K562 (cell line): ENCODE measurements around the gene MAPRE2. TPM values are rescaled to one million over a fixed set of nuclear protein-coding genes. Genes with fewer than 3 reads are reported as not detected.

Experiments used
- GMEB1 ChIP-seq: fragments of 250-450 bp; sonication (Bioruptor Pico); IDR thresholded peaks from 2 replicates; pipeline ENCODE4 v1.4.0; 2020; ENCODE audit warnings: mild to moderate bottlenecking
- RFX5 ChIP-seq: IDR thresholded peaks from 2 replicates; pipeline ENCODE4 v1.6.1; 2011; ENCODE audit warnings: low read depth, mild to moderate bottlenecking, improper control_type of control experiment, low read length
- RFX7 ChIP-seq: fragments of 250-450 bp; sonication (Bioruptor Pico); IDR thresholded peaks from 2 replicates; pipeline ENCODE4 v1.5.1; 2021; ENCODE audit warnings: mild to moderate bottlenecking
- SMARCE1 ChIP-seq: fragments of 450-650 bp; IDR thresholded peaks from 2 replicates; pipeline ENCODE4 v1.7.1; 2016; ENCODE audit warnings: mild to moderate bottlenecking
- TCF3 ChIP-seq: sonication (generic); formaldehyde crosslinking; IDR thresholded peaks from 2 replicates; pipeline ENCODE4 v1.4.0; 2020; ENCODE audit warnings: mild to moderate bottlenecking, missing genetic modification reagents
- ZNF184 ChIP-seq: sonication (generic); formaldehyde crosslinking; IDR thresholded peaks from 2 replicates; pipeline ENCODE4 v1.5.0; 2020; ENCODE audit warnings: missing genetic modification reagents
- ZNF239 ChIP-seq: fragments of 250-450 bp; sonication (Bioruptor Pico); IDR thresholded peaks from 2 replicates; pipeline ENCODE4 v1.4.0; 2020; ENCODE audit warnings: mild to moderate bottlenecking
- ZNF644 ChIP-seq: fragments of 200-800 bp; sonication (Bioruptor generic); IDR thresholded peaks from 2 replicates; pipeline ENCODE4 v1.6.1; 2016; ENCODE audit warnings: low read depth, missing genetic modification characterization, missing compliant biosample characterization
- polyA plus RNA-seq, 8 experiments: library from polyadenylated mRNA; depleted of rRNA in 4 of 8; stranded (reverse) in 5 of 8; unstranded in 3 of 8; fragments of >200 nt; fragmentation: Nextera tagmentation in 2 of 8; fragmentation: Illumina TruSeq in 1 of 8; extraction: Ambion mirVana in 2 of 8; extraction: Trizol in 1 of 8; gene quantifications; 2 replicates each; pipeline versions ENCODE4 v1.2.1 to v1.2.3, GENCODE V29; 2011 to 2014; ENCODE audit warnings: inconsistent platforms in 1 of 8, missing spikeins in 1 of 8
- total RNA-seq, 7 experiments: library from RNA; depleted of rRNA in 6 of 7; stranded (reverse); fragments of >200 nt in 6 of 7; fragmentation: Illumina TruSeq in 2 of 7; extraction: Trizol in 2 of 7; gene quantifications; 2 replicates each; pipeline versions ENCODE4 v1.2.1 to v1.2.3, GENCODE V29; 2011 to 2021; ENCODE audit warnings: low replicate concordance in 1 of 7
- TF ChIP-seq, protein P1 (sequence below): fragments of 250-450 bp; sonication (Bioruptor Pico); IDR thresholded peaks from 2 replicates; pipeline ENCODE4 v1.4.0; 2020; ENCODE audit warnings: mild to moderate bottlenecking, moderate library complexity
- TF ChIP-seq, protein P2 (sequence below): fragments of 150-350 bp; IDR thresholded peaks from 2 replicates; pipeline ENCODE4 v1.6.1; 2014; ENCODE audit warnings: low read depth, mild to moderate bottlenecking, low read length, borderline replicate concordance
- TF ChIP-seq, protein P3 (sequence below), 2 experiments: fragments of 450-650 bp; formaldehyde crosslinking in 1 of 2; IDR thresholded peaks; 2 replicates each; pipeline versions ENCODE4 v1.4.0 to v1.6.1; 2014 to 2020; ENCODE audit warnings: mild to moderate bottlenecking in 2 of 2, borderline replicate concordance in 1 of 2, low read depth in 1 of 2

Gene MAPRE2
- total and polyA plus RNA-seq, 9 of the 15 experiments (the other 6 are each of a cell fraction or from before 2014, with no cell fraction given) = 32.3 to 70.7 (median 40.7) TPM

DNA sequence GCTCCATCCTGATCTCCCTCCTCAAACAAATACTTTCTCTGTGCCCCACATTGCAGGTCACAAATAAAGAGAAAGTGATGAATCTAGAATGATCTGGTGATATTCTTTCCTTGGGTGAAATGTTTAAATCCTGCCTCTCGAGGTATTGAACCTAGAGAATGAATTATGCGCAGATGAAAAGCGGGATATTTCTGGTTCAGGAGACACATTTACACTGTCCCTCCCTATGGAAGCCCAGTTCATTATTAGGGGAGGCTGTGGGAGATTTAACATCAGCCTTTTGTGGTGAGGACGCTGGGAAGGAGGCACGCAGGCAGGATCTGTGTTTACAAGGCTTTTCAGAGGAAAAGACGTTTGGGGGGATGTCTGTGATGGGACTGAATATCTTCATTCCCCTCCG lies 20.6 kb downstream of the MAPRE2 start (continued):
- TF ChIP-seq, protein P1, sequence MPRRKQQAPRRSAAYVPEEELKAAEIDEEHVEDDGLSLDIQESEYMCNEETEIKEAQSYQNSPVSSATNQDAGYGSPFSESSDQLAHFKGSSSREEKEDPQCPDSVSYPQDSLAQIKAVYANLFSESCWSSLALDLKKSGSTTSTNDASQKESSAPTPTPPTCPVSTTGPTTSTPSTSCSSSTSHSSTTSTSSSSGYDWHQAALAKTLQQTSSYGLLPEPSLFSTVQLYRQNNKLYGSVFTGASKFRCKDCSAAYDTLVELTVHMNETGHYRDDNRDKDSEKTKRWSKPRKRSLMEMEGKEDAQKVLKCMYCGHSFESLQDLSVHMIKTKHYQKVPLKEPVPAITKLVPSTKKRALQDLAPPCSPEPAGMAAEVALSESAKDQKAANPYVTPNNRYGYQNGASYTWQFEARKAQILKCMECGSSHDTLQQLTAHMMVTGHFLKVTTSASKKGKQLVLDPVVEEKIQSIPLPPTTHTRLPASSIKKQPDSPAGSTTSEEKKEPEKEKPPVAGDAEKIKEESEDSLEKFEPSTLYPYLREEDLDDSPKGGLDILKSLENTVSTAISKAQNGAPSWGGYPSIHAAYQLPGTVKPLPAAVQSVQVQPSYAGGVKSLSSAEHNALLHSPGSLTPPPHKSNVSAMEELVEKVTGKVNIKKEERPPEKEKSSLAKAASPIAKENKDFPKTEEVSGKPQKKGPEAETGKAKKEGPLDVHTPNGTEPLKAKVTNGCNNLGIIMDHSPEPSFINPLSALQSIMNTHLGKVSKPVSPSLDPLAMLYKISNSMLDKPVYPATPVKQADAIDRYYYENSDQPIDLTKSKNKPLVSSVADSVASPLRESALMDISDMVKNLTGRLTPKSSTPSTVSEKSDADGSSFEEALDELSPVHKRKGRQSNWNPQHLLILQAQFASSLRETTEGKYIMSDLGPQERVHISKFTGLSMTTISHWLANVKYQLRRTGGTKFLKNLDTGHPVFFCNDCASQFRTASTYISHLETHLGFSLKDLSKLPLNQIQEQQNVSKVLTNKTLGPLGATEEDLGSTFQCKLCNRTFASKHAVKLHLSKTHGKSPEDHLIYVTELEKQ (CRISPR knock-in tag) = no peak
- TF ChIP-seq, protein P2, sequence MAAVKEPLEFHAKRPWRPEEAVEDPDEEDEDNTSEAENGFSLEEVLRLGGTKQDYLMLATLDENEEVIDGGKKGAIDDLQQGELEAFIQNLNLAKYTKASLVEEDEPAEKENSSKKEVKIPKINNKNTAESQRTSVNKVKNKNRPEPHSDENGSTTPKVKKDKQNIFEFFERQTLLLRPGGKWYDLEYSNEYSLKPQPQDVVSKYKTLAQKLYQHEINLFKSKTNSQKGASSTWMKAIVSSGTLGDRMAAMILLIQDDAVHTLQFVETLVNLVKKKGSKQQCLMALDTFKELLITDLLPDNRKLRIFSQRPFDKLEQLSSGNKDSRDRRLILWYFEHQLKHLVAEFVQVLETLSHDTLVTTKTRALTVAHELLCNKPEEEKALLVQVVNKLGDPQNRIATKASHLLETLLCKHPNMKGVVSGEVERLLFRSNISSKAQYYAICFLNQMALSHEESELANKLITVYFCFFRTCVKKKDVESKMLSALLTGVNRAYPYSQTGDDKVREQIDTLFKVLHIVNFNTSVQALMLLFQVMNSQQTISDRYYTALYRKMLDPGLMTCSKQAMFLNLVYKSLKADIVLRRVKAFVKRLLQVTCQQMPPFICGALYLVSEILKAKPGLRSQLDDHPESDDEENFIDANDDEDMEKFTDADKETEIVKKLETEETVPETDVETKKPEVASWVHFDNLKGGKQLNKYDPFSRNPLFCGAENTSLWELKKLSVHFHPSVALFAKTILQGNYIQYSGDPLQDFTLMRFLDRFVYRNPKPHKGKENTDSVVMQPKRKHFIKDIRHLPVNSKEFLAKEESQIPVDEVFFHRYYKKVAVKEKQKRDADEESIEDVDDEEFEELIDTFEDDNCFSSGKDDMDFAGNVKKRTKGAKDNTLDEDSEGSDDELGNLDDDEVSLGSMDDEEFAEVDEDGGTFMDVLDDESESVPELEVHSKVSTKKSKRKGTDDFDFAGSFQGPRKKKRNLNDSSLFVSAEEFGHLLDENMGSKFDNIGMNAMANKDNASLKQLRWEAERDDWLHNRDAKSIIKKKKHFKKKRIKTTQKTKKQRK = no peak
- TF ChIP-seq, protein P3, sequence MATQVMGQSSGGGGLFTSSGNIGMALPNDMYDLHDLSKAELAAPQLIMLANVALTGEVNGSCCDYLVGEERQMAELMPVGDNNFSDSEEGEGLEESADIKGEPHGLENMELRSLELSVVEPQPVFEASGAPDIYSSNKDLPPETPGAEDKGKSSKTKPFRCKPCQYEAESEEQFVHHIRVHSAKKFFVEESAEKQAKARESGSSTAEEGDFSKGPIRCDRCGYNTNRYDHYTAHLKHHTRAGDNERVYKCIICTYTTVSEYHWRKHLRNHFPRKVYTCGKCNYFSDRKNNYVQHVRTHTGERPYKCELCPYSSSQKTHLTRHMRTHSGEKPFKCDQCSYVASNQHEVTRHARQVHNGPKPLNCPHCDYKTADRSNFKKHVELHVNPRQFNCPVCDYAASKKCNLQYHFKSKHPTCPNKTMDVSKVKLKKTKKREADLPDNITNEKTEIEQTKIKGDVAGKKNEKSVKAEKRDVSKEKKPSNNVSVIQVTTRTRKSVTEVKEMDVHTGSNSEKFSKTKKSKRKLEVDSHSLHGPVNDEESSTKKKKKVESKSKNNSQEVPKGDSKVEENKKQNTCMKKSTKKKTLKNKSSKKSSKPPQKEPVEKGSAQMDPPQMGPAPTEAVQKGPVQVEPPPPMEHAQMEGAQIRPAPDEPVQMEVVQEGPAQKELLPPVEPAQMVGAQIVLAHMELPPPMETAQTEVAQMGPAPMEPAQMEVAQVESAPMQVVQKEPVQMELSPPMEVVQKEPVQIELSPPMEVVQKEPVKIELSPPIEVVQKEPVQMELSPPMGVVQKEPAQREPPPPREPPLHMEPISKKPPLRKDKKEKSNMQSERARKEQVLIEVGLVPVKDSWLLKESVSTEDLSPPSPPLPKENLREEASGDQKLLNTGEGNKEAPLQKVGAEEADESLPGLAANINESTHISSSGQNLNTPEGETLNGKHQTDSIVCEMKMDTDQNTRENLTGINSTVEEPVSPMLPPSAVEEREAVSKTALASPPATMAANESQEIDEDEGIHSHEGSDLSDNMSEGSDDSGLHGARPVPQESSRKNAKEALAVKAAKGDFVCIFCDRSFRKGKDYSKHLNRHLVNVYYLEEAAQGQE (IDR thresholded peaks at IDR 0.05; ENCODE audit: borderline replicate concordance) = no peak
- TF ChIP-seq, protein P3 (CRISPR knock-in tag; IDR thresholded peaks at IDR 0.05; ENCODE audit: low read depth) = no peak
- no peak for TF ChIP-seq ZNF239 (CRISPR knock-in tag)
- TF ChIP-seq RFX5 = no peak
- no peak for TF ChIP-seq RFX7 (CRISPR knock-in tag)
- no peak for TF ChIP-seq SMARCE1
- no peak for TF ChIP-seq ZNF184 (CRISPR knock-in tag)
- TF ChIP-seq TCF3 (CRISPR knock-in tag) = no peak
- TF ChIP-seq ZNF644 (tag) = no peak
- no peak for TF ChIP-seq GMEB1 (CRISPR knock-in tag)
